Smooth muscle cell (in vitro differentiated cells): ENCODE measurements around the gene DAB2. TPM values are rescaled to one million over a fixed set of nuclear protein-coding genes. Genes with fewer than 3 reads are reported as not detected.

ENCODE experiments used
- DNase-seq: peaks from one replicate; lab custom pipeline; 2025; ENCODE audit not compliant: unreplicated experiment; lab: John Stamatoyannopoulos, UW
- H2AFZ ChIP-seq: fragments of 200-600 bp; sonication (generic); 2 replicates; pipeline ENCODE4 v1.6.0; 2016; ENCODE audit warnings: antibody characterized with exemption, low read depth, mild to moderate bottlenecking
- H3F3A ChIP-seq: fragments of 200-600 bp; sonication (generic); 2 replicates; pipeline ENCODE4 v1.6.0; 2017; ENCODE audit warnings: antibody characterized with exemption, low read depth
- H3K27ac ChIP-seq: fragments of 200-600 bp; sonication (generic); 2 replicates; pipeline ENCODE4 v1.5.1; 2016; ENCODE audit warnings: low read depth, mild to moderate bottlenecking
- H3K27me3 ChIP-seq: fragments of 200-600 bp; sonication (generic); 2 replicates; pipeline ENCODE4 v1.6.1; 2016; ENCODE audit warnings: low read depth, mild to moderate bottlenecking
- H3K36me3 ChIP-seq: fragments of 200-600 bp; sonication (generic); 2 replicates; pipeline ENCODE4 v1.5.1; 2016; ENCODE audit warnings: low read depth
- H3K4me1 ChIP-seq: fragments of 200-600 bp; sonication (generic); 2 replicates; pipeline ENCODE4 v1.5.1; 2016; ENCODE audit warnings: low read depth
- H3K4me2 ChIP-seq: fragments of 200-600 bp; sonication (generic); 2 replicates; pipeline ENCODE4 v1.6.0; 2016; ENCODE audit warnings: mild to moderate bottlenecking
- H3K4me3 ChIP-seq: fragments of 200-600 bp; sonication (generic); 2 replicates; pipeline ENCODE4 v1.5.1; 2016; ENCODE audit warnings: mild to moderate bottlenecking
- H3K79me2 ChIP-seq: fragments of 200-600 bp; sonication (generic); 2 replicates; pipeline ENCODE4 v1.6.0; 2016; ENCODE audit warnings: low read depth, mild to moderate bottlenecking
- H3K9ac ChIP-seq: fragments of 200-600 bp; sonication (generic); 2 replicates; pipeline ENCODE4 v1.6.0; 2016; ENCODE audit warnings: low read depth
- H3K9me3 ChIP-seq: fragments of 200-600 bp; sonication (generic); replicated peaks from 2 replicates; pipeline ENCODE4 v1.5.1; 2016; ENCODE audit warnings: low read depth
- H4K20me1 ChIP-seq: fragments of 200-600 bp; sonication (generic); 2 replicates; pipeline ENCODE4 v1.6.0; 2016; ENCODE audit warnings: low read depth
- WGBS: methylation state at CpG from one replicate; pipeline ENCODE4 v1.1.7; 2016; ENCODE audit warnings: low lambda C conversion rate; 5-methylcytosine and 5-hydroxymethylcytosine counted together
- polyA plus RNA-seq: library from polyadenylated mRNA; unstranded; fragments of >200 nt; fragmentation: Nextera tagmentation; extraction: Ambion mirVana; gene quantifications from 2 replicates; pipeline ENCODE4 v1.2.1, GENCODE V29; 2016
- total RNA-seq: library from RNA; depleted of rRNA; stranded (reverse); fragments of >200 nt; gene quantifications from 2 replicates; pipeline ENCODE4 v1.2.3, GENCODE V29; 2014
- TF ChIP-seq, protein P1 (sequence below): fragments of 200-600 bp; sonication (generic); IDR thresholded peaks from 2 replicates; pipeline ENCODE4 v1.5.1; 2017; ENCODE audit warnings: borderline replicate concordance, mild to moderate bottlenecking, antibody characterized with exemption; ENCODE audit not compliant: insufficient read depth, poor library complexity, severe bottlenecking

Gene DAB2
- total and polyA plus RNA-seq, 2 experiments from 2014 or later: 87.2 to 105 TPM

DNA sequence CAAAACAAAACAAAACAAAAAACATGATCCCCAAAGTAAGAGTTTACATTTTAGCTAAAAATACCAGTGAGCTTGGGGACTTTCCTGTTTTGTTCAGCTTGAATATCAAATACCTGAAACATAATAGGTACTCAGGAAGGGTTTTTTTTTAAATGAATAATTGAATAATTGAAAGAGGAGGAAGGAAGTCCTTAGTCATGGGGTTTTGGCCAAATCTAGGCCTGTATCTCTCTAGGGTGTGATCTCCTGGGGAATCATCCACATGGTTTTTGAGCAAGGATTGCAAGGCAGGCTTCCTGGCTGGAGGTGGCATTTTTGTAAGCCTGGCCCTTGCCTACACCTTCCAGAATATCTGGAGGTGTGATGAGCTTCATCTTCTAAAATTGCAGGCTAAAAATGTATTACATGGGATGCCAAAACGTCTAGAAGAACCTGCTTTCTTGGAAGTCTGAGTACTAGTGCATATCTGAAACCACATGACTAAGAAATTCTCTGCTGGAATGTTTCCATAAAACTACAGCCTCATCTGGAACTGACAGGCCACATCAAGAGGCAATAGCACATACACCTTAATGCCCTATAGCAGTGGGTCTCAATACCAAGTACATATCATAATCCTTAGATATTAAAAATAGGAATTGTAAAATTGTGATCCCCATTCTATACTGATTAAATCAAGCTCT lies 70.9 kb downstream of the DAB2 start:
- TF ChIP-seq, protein P1, sequence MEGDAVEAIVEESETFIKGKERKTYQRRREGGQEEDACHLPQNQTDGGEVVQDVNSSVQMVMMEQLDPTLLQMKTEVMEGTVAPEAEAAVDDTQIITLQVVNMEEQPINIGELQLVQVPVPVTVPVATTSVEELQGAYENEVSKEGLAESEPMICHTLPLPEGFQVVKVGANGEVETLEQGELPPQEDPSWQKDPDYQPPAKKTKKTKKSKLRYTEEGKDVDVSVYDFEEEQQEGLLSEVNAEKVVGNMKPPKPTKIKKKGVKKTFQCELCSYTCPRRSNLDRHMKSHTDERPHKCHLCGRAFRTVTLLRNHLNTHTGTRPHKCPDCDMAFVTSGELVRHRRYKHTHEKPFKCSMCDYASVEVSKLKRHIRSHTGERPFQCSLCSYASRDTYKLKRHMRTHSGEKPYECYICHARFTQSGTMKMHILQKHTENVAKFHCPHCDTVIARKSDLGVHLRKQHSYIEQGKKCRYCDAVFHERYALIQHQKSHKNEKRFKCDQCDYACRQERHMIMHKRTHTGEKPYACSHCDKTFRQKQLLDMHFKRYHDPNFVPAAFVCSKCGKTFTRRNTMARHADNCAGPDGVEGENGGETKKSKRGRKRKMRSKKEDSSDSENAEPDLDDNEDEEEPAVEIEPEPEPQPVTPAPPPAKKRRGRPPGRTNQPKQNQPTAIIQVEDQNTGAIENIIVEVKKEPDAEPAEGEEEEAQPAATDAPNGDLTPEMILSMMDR: no peak
- H3K4me1 ChIP-seq: no peaks in the 10 kb centered on the region
- H3K9me3 ChIP-seq: no peaks in the 10 kb centered on the region
- no peaks in the 10 kb centered on the region for H4K20me1 ChIP-seq
- H2AFZ ChIP-seq: no peak overlapping the region
- no peaks in the 10 kb centered on the region for H3F3A ChIP-seq
- DNase-seq: no peak
- H3K9ac ChIP-seq: no peak overlapping the region
- H3K27ac ChIP-seq: no peak overlapping the region
- no peak overlapping the region for H3K4me2 ChIP-seq
- H3K36me3 ChIP-seq: no peaks in the 10 kb centered on the region
- no peaks in the 10 kb centered on the region for H3K27me3 ChIP-seq
- WGBS: 59% methylated on average over 1 of the region's 1 CpG
- no peaks in the 10 kb centered on the region for H3K79me2 ChIP-seq
- H3K4me3 ChIP-seq: no peak overlapping the region

DNA sequence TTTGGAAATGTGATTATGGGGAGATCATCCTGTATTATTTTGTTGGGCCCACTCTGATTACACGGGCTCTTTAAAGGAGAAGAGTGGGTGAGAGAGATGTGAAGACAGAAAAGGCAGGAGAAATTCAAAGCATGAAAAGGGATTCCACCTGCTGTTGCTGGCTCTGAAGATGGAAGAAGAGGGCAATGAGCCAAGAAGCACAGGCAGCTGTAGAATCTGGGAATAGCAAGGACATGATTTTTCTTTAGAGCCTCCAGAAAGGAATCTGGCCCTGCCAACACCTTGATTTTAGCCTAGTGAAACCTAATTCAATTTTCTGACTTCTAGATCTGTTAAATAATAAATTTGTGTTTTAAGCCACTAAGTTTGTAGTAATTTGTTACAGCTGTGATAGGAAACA lies 71.8 kb downstream of the DAB2 start:
- H3K9me3 ChIP-seq: no peaks in the 10 kb centered on the region
- no peak overlapping the region for H2AFZ ChIP-seq
- H3K36me3 ChIP-seq: no peaks in the 10 kb centered on the region
- H3F3A ChIP-seq: no peaks in the 10 kb centered on the region
- no peak overlapping the region for H3K27ac ChIP-seq
- no peak overlapping the region for H3K4me3 ChIP-seq
- H3K9ac ChIP-seq: no peak overlapping the region
- no peaks in the 10 kb centered on the region for H3K79me2 ChIP-seq
- no peaks in the 10 kb centered on the region for H4K20me1 ChIP-seq
- H3K27me3 ChIP-seq: no peaks in the 10 kb centered on the region
- no peak overlapping the region for H3K4me2 ChIP-seq
- no peak for DNase-seq
- 100% methylated on average over 1 of the region's 1 CpG for WGBS
- TF ChIP-seq, protein P1: no peak
- H3K4me1 ChIP-seq: no peaks in the 10 kb centered on the region

DNA sequence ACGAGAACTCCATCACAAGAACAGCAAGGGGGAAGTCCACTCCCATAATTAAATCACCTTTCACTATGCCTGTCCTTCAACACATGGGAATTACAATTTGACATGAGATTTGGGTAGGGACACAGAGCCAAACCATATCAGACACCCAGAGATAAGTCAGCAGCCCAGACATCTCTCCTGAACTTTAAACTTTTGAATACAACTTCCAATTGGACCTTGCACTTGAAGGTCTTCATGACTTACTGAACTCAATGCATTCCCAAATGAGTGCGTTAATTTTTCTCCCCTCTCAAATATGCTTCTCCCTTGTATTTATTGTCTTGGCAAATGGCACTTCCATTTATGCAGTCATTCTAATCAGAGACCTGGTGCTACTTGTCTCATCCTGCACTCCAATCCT lies 72.6 kb downstream of the DAB2 start:
- Histone ChIP-seq H3K27ac (no peak overlapping the region), H3K36me3 (no peaks in the 10 kb centered on the region), H3K4me3 (no peak overlapping the region), H3K9me3 (no peaks in the 10 kb centered on the region), H3F3A (no peaks in the 10 kb centered on the region), H3K4me2 (no peak overlapping the region), H3K79me2 (no peaks in the 10 kb centered on the region), H3K9ac (no peak overlapping the region), H2AFZ (no peak overlapping the region), H3K27me3 (no peaks in the 10 kb centered on the region), H4K20me1 (no peaks in the 10 kb centered on the region), H3K4me1 (no peaks in the 10 kb centered on the region)
- TF ChIP-seq, protein P1: no peak
- 92% methylated on average over 2 of the region's 2 CpGs for WGBS
- no peak for DNase-seq

DNA sequence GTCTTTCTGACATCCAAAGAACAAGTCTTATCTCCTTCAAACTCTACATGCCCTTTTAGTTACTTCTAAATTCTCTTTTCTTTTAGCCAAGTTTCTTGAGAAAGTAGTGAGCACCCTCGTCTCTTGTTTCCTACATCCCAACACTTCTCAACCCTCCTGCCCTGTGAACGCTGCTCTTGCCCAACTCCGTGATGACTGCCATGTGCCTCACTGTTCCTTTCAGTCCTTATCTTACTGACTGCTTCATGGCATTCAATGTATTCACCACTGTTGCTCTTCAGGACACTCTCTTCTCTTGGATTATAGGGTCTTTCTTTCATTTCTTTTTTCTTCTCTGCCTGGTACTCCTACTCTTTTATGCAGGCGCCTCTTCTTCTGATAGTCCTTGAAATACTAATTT lies 75.3 kb downstream of the DAB2 start:
- no peak for DNase-seq
- Histone ChIP-seq H3K4me2 (no peak overlapping the region), H3K9ac (no peak overlapping the region), H3K4me3 (no peak overlapping the region), H3K9me3 (no peaks in the 10 kb centered on the region), H4K20me1 (no peaks in the 10 kb centered on the region), H3K79me2 (no peaks in the 10 kb centered on the region), H3K36me3 (no peaks in the 10 kb centered on the region), H3K4me1 (no peaks in the 10 kb centered on the region), H2AFZ (no peak overlapping the region), H3F3A (no peaks in the 10 kb centered on the region), H3K27me3 (no peaks in the 10 kb centered on the region), H3K27ac (no peak overlapping the region)
- TF ChIP-seq, protein P1: no peak
- 92% methylated on average over 4 of the region's 4 CpGs for WGBS
